GM12872 (cell line): ENCODE results near the gene MRPL52.

Source experiments
- TF ChIP-seq, protein P1 (sequence below): IDR thresholded peaks from 3 replicates; pipeline ENCODE4 v1.5.1; 2011; ENCODE audit warnings: low read depth, mild to moderate bottlenecking, low read length, moderate library complexity; ENCODE audit not compliant: insufficient read depth

Gene MRPL52

DNA sequence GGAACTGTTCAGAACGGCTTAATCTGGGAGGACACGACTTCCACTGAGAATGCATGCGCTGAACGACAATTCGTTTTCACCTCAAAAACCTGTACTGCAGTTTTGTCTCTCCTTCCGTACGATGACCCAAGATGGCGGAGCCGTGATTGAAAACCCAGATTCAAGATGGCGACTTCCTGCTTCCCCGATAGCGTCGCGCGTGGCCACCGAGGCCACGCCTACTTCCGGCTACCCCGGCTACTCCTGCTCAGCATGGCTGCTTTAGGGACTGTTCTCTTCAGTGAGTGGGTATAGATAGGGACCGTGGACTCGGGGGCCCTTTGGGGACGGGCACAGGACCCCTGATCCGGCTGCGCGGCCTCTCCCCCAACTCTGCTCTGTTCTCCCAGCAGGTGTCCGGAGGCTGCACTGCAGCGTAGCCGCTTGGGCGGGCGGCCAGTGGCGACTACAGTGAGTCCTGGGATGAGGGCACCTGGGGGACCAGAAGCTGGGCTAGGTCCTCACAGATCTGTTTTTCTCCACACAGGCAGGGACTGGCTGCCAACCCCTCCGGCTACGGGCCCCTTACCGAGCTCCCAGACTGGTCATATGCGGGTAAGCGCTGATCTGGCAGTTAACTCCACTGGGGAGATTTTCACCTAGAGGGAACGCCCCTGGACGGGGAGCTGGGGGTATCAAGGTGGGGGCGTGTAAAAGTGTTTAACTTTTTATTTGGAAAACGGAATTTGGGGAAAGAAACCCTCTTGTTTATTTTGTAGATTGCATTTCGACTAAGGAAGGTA lies at the start of gene MRPL52:
TSS of gene MRPL52 (plus strand) at position 227 of the 782 bp plus-strand sequence. CDS start at position 253, 26 bp downstream.
- TF ChIP-seq, protein P1, sequence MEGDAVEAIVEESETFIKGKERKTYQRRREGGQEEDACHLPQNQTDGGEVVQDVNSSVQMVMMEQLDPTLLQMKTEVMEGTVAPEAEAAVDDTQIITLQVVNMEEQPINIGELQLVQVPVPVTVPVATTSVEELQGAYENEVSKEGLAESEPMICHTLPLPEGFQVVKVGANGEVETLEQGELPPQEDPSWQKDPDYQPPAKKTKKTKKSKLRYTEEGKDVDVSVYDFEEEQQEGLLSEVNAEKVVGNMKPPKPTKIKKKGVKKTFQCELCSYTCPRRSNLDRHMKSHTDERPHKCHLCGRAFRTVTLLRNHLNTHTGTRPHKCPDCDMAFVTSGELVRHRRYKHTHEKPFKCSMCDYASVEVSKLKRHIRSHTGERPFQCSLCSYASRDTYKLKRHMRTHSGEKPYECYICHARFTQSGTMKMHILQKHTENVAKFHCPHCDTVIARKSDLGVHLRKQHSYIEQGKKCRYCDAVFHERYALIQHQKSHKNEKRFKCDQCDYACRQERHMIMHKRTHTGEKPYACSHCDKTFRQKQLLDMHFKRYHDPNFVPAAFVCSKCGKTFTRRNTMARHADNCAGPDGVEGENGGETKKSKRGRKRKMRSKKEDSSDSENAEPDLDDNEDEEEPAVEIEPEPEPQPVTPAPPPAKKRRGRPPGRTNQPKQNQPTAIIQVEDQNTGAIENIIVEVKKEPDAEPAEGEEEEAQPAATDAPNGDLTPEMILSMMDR: no peak

DNA sequence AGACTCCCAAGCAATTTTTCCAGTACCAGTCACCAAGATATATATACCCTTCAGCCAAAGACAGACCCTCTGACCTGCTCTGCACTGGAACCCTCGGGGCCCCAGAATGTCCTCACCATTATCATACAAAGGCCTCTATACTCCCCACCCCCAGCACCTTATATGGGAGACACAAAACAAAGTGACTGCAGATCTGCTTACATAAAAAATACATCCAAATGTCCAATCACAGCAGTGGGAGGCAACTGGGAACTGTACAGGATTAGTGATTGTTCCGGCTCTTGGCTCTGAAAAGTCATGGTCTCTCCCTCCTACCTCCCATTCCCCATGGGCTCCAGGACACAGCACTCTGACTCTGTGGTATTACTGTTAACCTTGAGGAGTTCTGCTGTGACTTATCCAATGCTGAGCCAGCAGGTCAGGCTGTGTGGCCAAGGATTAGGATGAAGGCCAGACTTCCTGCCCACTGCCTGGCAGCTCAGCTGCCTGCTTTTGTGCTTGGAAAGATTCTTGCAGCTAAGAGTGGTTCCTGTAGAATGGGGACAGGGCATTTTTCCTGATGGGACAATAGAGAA lies 49.5 kb upstream of the MRPL52 start:
- TF ChIP-seq, protein P1: no peak

DNA sequence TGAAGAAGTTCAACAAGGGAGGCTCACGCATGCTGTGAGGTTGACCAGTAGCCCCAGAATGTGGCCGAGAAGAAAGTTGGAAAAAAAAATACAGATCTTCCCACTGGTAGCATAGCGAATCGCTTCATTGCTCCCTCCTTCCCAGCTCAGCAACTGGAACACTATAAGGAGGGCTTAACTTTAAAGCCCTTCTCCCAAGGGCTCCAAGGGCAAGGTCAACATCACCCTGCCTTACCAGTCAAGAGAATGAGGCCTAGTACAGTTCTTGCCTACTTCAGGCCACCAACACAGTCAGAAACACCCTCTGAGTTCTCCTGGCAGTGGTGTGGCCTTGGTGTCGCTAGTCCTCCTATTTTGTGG lies 48.8 kb upstream of the MRPL52 start:
- TF ChIP-seq, protein P1: no peak

DNA sequence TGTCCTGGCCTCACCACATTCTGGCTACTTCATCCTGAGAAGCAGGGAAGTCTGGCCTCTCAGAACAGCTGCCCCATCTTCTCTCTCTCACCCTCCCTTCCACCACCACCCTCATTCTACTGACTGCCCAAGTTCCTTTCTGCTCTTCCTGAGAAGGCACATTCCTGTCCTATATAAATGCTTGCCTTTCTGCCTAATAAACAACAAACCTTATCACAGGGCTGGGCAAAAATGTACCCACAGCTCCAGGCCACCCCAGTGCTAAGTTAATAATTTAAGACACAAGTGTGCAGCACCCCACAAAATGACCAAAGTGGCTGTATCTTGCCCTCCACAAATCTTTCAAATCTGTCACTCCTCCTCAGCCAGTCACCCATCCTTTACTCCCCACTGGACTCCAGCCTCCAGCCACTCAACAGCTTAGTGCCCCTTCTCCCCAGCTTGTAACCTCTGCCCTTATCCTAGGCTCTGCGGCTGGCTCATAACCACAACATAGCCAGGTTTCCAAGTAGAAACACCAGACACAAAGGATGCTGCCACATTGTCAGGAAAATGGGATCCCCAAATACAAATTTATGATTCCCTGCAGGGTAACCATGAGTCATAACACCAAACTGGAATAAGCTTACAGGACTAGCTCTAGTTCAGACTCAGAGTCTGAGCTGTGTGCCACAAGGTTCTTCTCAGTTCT lies 48.2 kb upstream of the MRPL52 start:
- TF ChIP-seq, protein P1: no peak

DNA sequence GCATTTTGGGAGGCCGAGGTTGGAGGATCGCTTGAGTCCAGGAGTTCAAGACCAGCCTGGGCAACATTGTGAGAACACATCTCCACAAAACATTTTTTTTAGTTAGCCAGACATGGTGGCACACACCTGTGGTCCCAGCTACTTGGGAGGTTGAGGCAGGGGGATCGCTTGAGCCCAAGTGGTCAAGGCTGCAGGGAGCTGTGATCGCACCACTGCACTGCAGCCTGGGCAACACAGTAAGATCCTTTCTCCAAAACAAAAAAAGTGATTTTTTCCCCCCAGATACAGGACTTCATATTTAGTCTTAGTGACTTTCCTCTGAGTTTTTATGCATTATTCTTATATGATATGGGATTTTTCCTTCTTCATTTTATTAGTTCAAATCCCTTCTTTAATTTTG lies 43.0 kb upstream of the MRPL52 start:
- TF ChIP-seq, protein P1: no peak

DNA sequence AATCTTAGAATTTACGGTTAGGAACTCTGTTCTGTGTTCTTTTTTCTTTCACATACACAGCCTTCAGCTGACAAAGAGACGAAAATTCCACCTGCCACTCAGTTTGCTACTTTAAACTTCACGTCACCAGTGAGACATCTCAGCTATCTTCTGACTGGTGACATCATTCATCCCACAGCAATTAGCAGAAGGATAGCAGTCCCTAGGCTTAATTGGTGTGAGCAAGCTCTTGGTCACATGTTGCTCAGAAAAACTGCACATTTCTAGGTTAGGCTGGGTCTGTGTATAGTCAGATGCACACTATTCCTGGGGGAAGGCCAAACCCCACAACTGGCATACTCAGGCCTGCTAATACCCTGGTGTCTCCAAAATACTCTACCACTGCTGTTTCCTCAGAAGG lies 38.4 kb upstream of the MRPL52 start:
- TF ChIP-seq, protein P1: no peak

DNA sequence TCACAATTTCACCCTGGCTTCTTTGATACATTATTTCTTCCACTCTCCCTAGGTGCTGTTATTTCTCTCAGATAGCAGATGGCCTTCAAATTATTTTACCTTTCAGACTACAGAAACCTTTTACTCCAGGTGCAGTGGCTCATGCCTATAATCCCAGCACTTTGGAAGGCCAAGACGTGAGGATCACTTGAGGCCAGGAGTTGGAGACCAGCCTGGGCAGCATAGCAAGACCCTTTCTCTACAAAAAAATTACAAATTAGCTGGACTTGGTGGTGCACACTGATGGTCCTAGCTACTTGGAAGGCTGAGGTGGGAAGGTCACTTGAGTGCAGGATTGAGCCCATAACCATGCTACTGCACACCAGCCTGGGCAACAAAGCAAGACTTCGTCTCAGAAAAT lies 37.5 kb upstream of the MRPL52 start:
- TF ChIP-seq, protein P1: no peak
